Measurements from ENCODE around the gene PNMT. TPM values are rescaled to one million over a fixed set of nuclear protein-coding genes. Genes with fewer than 3 reads are reported as not detected.

The PNMT gene
- total and polyA plus RNA-seq, 2 of the 13 experiments (the other 11 are each of a cell fraction or from before 2014, with no cell fraction given), result 0.25 TPM; not detected in 1

DNA sequence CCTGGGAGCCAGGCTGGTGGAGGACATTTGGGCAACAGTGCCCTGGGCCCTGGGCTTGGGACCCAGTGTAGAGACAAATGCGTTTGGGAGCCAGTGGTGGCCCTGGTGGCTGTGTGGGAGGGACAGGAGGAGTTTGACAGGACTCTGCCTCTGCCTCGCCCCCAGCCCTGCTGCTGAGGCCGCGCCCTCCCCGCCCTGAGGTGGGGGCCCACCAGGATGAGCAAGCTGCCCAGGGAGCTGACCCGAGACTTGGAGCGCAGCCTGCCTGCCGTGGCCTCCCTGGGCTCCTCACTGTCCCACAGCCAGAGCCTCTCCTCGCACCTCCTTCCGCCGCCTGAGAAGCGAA, 15.0 kb upstream of the PNMT start:
- Histone ChIP-seq H3K4me1 (ENCODE audit: insufficient read depth, low read length) (peaks cover 31% of the 10 kb centered on the region), H3K4me3 (replicated peaks in 1 of 3; ENCODE audit: insufficient read depth in 1 of 3, low read depth in 2 of 3, low read length in 3 of 3) (peak overlapping the region in 1 of 3 experiments; percentile 54; a peak in 1 of 6 replicates), H3K4me2 (ENCODE audit: low read depth, low read length) (peak overlapping the region; percentile 81), H2AFZ (ENCODE audit: low read length) (no peak overlapping the region), H3K27ac (ENCODE audit: extremely low read length, insufficient read depth, low read length) (peak overlapping the region; percentile 48), H3K9me3 (ENCODE audit: low read length) (no peaks in the 10 kb centered on the region), H3K79me2 (ENCODE audit: insufficient read depth, low read length) (no peaks in the 10 kb centered on the region), H4K20me1 (ENCODE audit: insufficient read depth, low read length) (peaks cover 4% of the 10 kb centered on the region; the same call in 1 of the 2 replicates), H3K9ac (ENCODE audit: insufficient read depth, low read depth, low read length) (0 out of 2 replicates have a peak overlapping the region, but pooled peaks have one; percentile 19), H3K27me3 (ENCODE audit: control insufficient read depth in 1 of 2, insufficient read depth in 2 of 2, low read length in 2 of 2) (no peaks in the 10 kb centered on the region), H3K36me3 (replicated peaks in 1 of 2; ENCODE audit: control insufficient read depth in 1 of 2, insufficient read depth in 2 of 2, low read length in 2 of 2) (peaks cover 6 to 9% of the 10 kb centered on the region in 2 experiments; a peak in 4 of 5 replicates)
- CTCF ChIA-PET (ENCODE audit: low intra/inter-chr PET ratio, low total read pairs), result interaction anchor here (1.3 to 4.0 kb wide), 4 partner anchors 15 to 105 kb away, joined by 4 to 71 read pairs (median 8); partner anchors contain the start of gene PNMT
- ATAC-seq (peak; percentile 46), FAIRE-seq (no peak), DNase-seq (ENCODE audit: low spot score) (no peak)
- intact Hi-C loops (cut with micrococcal nuclease; ENCODE audit: unreplicated experiment) (loop anchor here (2.0 kb wide), 1 partner anchor 30 kb away; no protein-coding TSS in a partner anchor), in situ Hi-C loops (cut with HindIII; ENCODE audit: extremely low pct_ligation_motif_present, low pct_unique_long_range_greater_than_20kb) (no loop called here)
- WGBS (ENCODE audit: low lambda C conversion rate), result 75% methylated on average over 8 of the region's 12 CpGs
- no TSS peak for BruUV-seq (replicated peaks)
- POLR2A ChIA-PET, result interaction anchor here (0.7 to 2.6 kb wide), 18 partner anchors 10 to 192 kb away, joined by 3 to 21 read pairs (median 6); partner anchors contain the start of genes CDK12, ERBB2, PGAP3 and PNMT
- TF ChIP-seq CCAR2 (optimal IDR thresholded peaks at IDR 0.05; ENCODE audit: low read depth, low read length) (no peak), HNRNPLL (IDR thresholded peaks at IDR 0.05; ENCODE audit: low read depth, low read length, poor library complexity, severe bottlenecking) (peak; percentile 32), TOPORS (CRISPR knock-in tag; IDR thresholded peaks at IDR 0.05) (0 out of 2 replicates have a peak, but pooled peaks have one; percentile 39), ZNF501 (CRISPR knock-in tag; IDR thresholded peaks at IDR 0.05) (peak; percentile 5; the same call in 1 of the 2 replicates)
- TF ChIP-seq, protein P1, sequence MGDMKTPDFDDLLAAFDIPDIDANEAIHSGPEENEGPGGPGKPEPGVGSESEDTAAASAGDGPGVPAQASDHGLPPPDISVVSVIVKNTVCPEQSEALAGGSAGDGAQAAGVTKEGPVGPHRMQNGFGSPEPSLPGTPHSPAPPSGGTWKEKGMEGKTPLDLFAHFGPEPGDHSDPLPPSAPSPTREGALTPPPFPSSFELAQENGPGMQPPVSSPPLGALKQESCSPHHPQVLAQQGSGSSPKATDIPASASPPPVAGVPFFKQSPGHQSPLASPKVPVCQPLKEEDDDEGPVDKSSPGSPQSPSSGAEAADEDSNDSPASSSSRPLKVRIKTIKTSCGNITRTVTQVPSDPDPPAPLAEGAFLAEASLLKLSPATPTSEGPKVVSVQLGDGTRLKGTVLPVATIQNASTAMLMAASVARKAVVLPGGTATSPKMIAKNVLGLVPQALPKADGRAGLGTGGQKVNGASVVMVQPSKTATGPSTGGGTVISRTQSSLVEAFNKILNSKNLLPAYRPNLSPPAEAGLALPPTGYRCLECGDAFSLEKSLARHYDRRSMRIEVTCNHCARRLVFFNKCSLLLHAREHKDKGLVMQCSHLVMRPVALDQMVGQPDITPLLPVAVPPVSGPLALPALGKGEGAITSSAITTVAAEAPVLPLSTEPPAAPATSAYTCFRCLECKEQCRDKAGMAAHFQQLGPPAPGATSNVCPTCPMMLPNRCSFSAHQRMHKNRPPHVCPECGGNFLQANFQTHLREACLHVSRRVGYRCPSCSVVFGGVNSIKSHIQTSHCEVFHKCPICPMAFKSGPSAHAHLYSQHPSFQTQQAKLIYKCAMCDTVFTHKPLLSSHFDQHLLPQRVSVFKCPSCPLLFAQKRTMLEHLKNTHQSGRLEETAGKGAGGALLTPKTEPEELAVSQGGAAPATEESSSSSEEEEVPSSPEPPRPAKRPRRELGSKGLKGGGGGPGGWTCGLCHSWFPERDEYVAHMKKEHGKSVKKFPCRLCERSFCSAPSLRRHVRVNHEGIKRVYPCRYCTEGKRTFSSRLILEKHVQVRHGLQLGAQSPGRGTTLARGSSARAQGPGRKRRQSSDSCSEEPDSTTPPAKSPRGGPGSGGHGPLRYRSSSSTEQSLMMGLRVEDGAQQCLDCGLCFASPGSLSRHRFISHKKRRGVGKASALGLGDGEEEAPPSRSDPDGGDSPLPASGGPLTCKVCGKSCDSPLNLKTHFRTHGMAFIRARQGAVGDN (CRISPR knock-in tag; IDR thresholded peaks at IDR 0.05), result peak; percentile 15; the same call in 1 of the 2 replicates
- TF ChIP-seq, protein P2, sequence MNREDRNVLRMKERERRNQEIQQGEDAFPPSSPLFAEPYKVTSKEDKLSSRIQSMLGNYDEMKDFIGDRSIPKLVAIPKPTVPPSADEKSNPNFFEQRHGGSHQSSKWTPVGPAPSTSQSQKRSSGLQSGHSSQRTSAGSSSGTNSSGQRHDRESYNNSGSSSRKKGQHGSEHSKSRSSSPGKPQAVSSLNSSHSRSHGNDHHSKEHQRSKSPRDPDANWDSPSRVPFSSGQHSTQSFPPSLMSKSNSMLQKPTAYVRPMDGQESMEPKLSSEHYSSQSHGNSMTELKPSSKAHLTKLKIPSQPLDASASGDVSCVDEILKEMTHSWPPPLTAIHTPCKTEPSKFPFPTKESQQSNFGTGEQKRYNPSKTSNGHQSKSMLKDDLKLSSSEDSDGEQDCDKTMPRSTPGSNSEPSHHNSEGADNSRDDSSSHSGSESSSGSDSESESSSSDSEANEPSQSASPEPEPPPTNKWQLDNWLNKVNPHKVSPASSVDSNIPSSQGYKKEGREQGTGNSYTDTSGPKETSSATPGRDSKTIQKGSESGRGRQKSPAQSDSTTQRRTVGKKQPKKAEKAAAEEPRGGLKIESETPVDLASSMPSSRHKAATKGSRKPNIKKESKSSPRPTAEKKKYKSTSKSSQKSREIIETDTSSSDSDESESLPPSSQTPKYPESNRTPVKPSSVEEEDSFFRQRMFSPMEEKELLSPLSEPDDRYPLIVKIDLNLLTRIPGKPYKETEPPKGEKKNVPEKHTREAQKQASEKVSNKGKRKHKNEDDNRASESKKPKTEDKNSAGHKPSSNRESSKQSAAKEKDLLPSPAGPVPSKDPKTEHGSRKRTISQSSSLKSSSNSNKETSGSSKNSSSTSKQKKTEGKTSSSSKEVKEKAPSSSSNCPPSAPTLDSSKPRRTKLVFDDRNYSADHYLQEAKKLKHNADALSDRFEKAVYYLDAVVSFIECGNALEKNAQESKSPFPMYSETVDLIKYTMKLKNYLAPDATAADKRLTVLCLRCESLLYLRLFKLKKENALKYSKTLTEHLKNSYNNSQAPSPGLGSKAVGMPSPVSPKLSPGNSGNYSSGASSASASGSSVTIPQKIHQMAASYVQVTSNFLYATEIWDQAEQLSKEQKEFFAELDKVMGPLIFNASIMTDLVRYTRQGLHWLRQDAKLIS (CRISPR knock-in tag; IDR thresholded peaks at IDR 0.05), result 0 out of 2 replicates have a peak, but pooled peaks have one; percentile 19
- TF ChIP-seq, protein P3, sequence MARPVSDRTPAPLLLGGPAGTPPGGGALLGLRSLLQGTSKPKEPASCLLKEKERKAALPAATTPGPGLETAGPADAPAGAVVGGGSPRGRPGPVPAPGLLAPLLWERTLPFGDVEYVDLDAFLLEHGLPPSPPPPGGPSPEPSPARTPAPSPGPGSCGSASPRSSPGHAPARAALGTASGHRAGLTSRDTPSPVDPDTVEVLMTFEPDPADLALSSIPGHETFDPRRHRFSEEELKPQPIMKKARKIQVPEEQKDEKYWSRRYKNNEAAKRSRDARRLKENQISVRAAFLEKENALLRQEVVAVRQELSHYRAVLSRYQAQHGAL (CRISPR knock-in tag; IDR thresholded peaks at IDR 0.05; ENCODE audit: not compliant biosample characterization), result no peak
- TF ChIP-seq, protein P4, sequence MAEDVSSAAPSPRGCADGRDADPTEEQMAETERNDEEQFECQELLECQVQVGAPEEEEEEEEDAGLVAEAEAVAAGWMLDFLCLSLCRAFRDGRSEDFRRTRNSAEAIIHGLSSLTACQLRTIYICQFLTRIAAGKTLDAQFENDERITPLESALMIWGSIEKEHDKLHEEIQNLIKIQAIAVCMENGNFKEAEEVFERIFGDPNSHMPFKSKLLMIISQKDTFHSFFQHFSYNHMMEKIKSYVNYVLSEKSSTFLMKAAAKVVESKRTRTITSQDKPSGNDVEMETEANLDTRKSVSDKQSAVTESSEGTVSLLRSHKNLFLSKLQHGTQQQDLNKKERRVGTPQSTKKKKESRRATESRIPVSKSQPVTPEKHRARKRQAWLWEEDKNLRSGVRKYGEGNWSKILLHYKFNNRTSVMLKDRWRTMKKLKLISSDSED (CRISPR knock-in tag; IDR thresholded peaks at IDR 0.05), result no peak
- TF ChIP-seq, protein P5, sequence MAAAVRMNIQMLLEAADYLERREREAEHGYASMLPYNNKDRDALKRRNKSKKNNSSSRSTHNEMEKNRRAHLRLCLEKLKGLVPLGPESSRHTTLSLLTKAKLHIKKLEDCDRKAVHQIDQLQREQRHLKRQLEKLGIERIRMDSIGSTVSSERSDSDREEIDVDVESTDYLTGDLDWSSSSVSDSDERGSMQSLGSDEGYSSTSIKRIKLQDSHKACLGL (CRISPR knock-in tag; IDR thresholded peaks at IDR 0.05), result 0 out of 2 replicates have a peak, but pooled peaks have one; percentile 26
- TF ChIP-seq, protein P6, sequence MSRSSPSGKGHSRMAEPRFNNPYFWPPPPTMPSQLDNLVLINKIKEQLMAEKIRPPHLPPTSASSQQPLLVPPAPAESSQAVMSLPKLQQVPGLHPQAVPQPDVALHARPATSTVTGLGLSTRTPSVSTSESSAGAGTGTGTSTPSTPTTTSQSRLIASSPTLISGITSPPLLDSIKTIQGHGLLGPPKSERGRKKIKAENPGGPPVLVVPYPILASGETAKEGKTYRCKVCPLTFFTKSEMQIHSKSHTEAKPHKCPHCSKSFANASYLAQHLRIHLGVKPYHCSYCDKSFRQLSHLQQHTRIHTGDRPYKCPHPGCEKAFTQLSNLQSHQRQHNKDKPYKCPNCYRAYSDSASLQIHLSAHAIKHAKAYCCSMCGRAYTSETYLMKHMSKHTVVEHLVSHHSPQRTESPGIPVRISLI (CRISPR knock-in tag; IDR thresholded peaks at IDR 0.05; ENCODE audit: borderline replicate concordance), result no peak
